Esophagus squamous epithelium (tissue), 5 donors: ENCODE data around the gene TMEM266. TPM values are rescaled to one million over a fixed set of nuclear protein-coding genes. Genes with fewer than 3 reads are reported as not detected.

Source experiments
- DNase-seq: peaks from one replicate; lab custom pipeline; 2025; lab: John Stamatoyannopoulos, UW
- H3K27ac ChIP-seq, 4 donors: fragments of 200-600 bp; sonication (generic); one replicate each; pipeline ENCODE4 v1.5.1; 2016 to 2019; ENCODE audit warnings: mild to moderate bottlenecking in 1 of 4
- H3K27me3 ChIP-seq, 4 donors: fragments of 200-600 bp; sonication (generic); 1 replicate in 3 of 4; 2 replicates in 1 of 4; pipeline versions ENCODE4 v1.5.1 to v1.6.0; 2017 to 2021; ENCODE audit warnings: antibody characterized with exemption in 1 of 4
- H3K36me3 ChIP-seq, 3 donors: fragments of 200-600 bp; sonication (generic); one replicate each; pipeline ENCODE4 v1.5.1; 2016 to 2019
- H3K4me1 ChIP-seq, 3 donors: fragments of 200-600 bp; sonication (generic); one replicate each; pipeline ENCODE4 v1.5.1; 2017 to 2019
- H3K4me3 ChIP-seq, 4 donors: fragments of 200-600 bp; sonication (generic); 1 replicate in 3 of 4; 2 replicates in 1 of 4; pipeline ENCODE4 v1.5.1; 2016 to 2019; ENCODE audit warnings: mild to moderate bottlenecking in 2 of 4, moderate library complexity in 1 of 4
- H3K9me3 ChIP-seq, 3 donors: fragments of 200-600 bp; sonication (generic); one replicate each; pipeline ENCODE4 v1.5.1; 2016 to 2019
- POLR2A ChIP-seq, 4 donors: fragments of 450-650 bp; IDR thresholded peaks; one replicate each; pipeline ENCODE4 v1.6.1; 2017; ENCODE audit warnings: antibody characterized with exemption in 4 of 4, mild to moderate bottlenecking in 4 of 4, moderate library complexity in 3 of 4
- WGBS, 2 donors: methylation state at CpG; one replicate each; pipeline ENCODE4 v1.1.5; 2018; 5-methylcytosine and 5-hydroxymethylcytosine counted together
- intact Hi-C: fragments of 100-400 bp; cut with DNase I; formaldehyde crosslinking; loops from one replicate; pipeline ENCODE4 v1.15.0; 2022
- total RNA-seq, 4 donors: library from RNA; depleted of rRNA; stranded (reverse); fragments of >200 nt; gene quantifications; one replicate each; pipeline ENCODE4 v1.1.0, GENCODE V29; 2016
- TF ChIP-seq, protein P1 (sequence below), 6 experiments: fragments of 450-650 bp in 4 of 6; fragments of 200-600 bp in 2 of 6; sonication (generic) in 2 of 6; IDR thresholded peaks; one replicate each; pipeline ENCODE4 v1.5.1; 2016 to 2019; ENCODE audit warnings: antibody characterized with exemption in 6 of 6, mild to moderate bottlenecking in 4 of 6, moderate library complexity in 4 of 6
- donor health status: DM: yes; HTN: yes; CAD: no.

The TMEM266 gene
- total RNA-seq, 4 donors from 2014 or later, result 0.19 to 0.79 (median 0.29) TPM; not detected in 1

DNA sequence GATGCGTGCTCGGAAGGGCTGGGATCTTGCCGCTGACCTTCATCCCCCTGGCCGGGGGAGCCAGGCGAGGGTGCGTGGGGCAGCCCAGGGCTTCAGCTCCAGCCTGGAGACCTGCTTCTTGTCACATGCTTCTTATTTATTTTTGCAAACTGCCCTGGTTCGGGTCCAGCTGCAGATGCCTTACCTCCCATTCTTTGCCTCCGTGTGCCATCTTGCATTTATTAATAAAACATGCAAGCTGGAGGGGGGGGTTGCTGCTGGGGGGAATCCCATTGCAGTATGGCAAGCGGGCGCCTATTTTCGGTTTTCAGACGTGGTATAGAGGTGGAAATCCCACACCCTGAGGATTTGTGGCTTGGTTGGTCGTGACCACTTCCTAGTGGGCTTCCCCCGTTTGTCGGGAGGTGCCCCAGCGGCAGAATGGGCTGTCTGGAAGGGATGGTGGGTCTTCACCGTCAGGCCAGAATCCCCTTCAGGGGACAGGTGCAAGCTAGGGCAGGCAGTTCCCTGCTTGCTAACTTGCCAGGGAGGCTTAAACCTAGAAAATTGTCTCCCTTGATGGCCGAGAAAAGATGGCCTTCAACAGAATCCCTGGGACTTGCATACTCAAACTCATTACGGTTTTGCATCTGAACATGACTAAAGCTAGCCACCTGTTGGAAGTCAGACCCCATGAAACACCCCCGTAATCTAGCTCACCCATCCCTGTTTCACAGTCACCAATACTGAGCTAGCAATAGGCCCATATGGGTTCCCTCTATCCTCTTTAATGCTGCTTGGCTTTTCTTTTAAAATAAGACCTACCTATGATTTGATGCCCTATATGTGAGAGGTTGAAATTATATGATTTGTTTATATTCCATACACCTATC lies 569 bp downstream of the TMEM266 start:
- TF ChIP-seq, protein P1, sequence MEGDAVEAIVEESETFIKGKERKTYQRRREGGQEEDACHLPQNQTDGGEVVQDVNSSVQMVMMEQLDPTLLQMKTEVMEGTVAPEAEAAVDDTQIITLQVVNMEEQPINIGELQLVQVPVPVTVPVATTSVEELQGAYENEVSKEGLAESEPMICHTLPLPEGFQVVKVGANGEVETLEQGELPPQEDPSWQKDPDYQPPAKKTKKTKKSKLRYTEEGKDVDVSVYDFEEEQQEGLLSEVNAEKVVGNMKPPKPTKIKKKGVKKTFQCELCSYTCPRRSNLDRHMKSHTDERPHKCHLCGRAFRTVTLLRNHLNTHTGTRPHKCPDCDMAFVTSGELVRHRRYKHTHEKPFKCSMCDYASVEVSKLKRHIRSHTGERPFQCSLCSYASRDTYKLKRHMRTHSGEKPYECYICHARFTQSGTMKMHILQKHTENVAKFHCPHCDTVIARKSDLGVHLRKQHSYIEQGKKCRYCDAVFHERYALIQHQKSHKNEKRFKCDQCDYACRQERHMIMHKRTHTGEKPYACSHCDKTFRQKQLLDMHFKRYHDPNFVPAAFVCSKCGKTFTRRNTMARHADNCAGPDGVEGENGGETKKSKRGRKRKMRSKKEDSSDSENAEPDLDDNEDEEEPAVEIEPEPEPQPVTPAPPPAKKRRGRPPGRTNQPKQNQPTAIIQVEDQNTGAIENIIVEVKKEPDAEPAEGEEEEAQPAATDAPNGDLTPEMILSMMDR (IDR thresholded peaks at IDR 0.05), result no peak
- TF ChIP-seq POLR2A (IDR thresholded peaks at IDR 0.05), result no peak
- 35 to 61% methylated on average over 3 to 5 of the region's 20 CpGs for WGBS, 2 donors
- intact Hi-C loops, result no loop called here

DNA sequence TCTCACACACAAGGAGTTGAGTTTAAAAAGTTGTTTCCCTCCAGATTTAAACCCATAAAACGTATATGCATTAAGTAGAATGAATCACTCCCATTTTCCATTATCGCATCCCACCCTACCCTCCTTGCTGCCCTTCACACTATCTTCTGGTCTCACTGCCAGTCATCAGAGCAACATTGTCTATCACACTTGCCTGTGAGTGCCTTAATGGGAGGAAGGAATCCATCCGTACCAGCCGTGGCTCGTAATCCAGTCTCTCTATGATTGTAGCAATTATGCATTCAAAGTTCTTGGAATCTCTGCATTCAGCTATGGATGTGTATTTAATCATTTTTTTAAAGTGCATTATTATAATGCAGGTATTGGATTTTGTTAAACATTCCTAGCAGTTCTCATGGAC lies 1.9 kb downstream of the TMEM266 start:
- Histone ChIP-seq H3K27ac (no peak overlapping the region), H3K9me3 (no peaks in the 10 kb centered on the region), H3K4me3 (no peak overlapping the region), H3K4me1 (peaks cover 12 to 28% (median 18%) of the 10 kb centered on the region in 3 donors), H3K27me3 (peaks cover 0 to 65% (median 0%) of the 10 kb centered on the region in 4 donors), H3K36me3 (no peaks in the 10 kb centered on the region)
- intact Hi-C loops, result no loop called here
- DNase-seq, result no peak
- no peak for TF ChIP-seq POLR2A (IDR thresholded peaks at IDR 0.05)
- TF ChIP-seq, protein P1 (IDR thresholded peaks at IDR 0.05), result no peak
- WGBS, 2 donors, result 85 to 88% methylated on average over 5 of the region's 5 CpGs

More for the DNA sequence above, 569 bp downstream of the TMEM266 start:
- Histone ChIP-seq H3K4me3 (peak overlapping the region; percentile 57 to 77 (median 61)), H3K4me1 (peaks cover 12 to 30% (median 18%) of the 10 kb centered on the region in 3 donors), H3K36me3 (no peaks in the 10 kb centered on the region), H3K27me3 (peaks cover 0 to 64% (median 0%) of the 10 kb centered on the region in 4 donors), H3K9me3 (no peaks in the 10 kb centered on the region), H3K27ac (no peak overlapping the region)
- DNase-seq, result no peak

DNA sequence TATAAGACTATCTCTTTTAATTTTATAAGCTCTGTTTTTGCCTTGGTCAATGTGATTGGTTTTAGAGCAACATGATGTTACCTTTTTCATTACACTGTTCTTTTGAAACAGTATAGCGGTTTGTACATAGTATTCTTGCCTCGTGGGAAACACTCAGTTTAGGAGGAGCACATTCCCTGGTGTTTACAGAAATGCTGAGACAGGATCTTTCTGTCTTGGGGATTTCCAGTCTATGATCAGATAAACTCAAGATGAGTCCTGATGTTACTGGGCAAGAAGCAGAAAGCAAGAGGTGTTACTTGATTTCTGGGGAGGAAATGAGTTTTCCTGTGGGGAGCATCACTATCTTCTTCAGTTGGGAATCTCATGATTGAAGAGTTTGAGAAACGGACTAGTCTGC lies 2.5 kb downstream of the TMEM266 start:
- peaks cover 12 to 22% (median 18%) of the 10 kb centered on the region in 3 donors for H3K4me1 ChIP-seq
- no peaks in the 10 kb centered on the region for H3K9me3 ChIP-seq
- no peaks in the 10 kb centered on the region for H3K36me3 ChIP-seq
- no peak overlapping the region for H3K27ac ChIP-seq
- 32 to 36% methylated on average over 3 of the region's 3 CpGs for WGBS, 2 donors
- intact Hi-C loops, result no loop called here
- H3K4me3 ChIP-seq, result no peak overlapping the region
- no peak for DNase-seq
- H3K27me3 ChIP-seq, result peaks cover 0 to 65% (median 0%) of the 10 kb centered on the region in 4 donors
- TF ChIP-seq, protein P1 (IDR thresholded peaks at IDR 0.05), result no peak
- no peak for TF ChIP-seq POLR2A (IDR thresholded peaks at IDR 0.05)

DNA sequence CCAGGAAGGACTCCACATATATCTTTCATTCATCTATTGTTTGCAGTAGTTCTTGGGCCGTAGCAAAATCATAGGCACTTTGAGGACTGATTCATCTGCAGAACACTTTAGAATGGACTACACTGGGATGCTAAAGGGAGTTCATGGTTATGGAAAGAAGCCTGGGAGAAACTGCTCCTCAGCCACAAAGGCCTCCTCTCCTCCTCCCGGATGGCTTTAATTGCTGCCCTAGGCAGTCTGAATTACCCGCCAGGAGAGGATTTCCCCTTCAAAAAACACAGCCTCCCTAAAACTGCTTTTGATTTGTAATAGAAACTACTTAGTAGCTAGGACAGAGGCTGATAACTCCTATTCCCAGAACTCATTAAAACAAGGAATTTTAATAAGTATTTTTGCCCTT lies 4.6 kb downstream of the TMEM266 start:
- H3K4me3 ChIP-seq, result no peak overlapping the region
- TF ChIP-seq, protein P1 (IDR thresholded peaks at IDR 0.05), result no peak
- no peak for TF ChIP-seq POLR2A (IDR thresholded peaks at IDR 0.05)
- peaks cover 5 to 9% (median 9%) of the 10 kb centered on the region in 3 donors for H3K4me1 ChIP-seq
- 46 to 80% methylated on average over 3 of the region's 3 CpGs for WGBS, 2 donors
- H3K36me3 ChIP-seq, result no peaks in the 10 kb centered on the region
- no peak for DNase-seq
- no peak overlapping the region for H3K27ac ChIP-seq
- H3K9me3 ChIP-seq, result no peaks in the 10 kb centered on the region
- H3K27me3 ChIP-seq, result peaks cover 0 to 53% (median 0%) of the 10 kb centered on the region in 4 donors
- intact Hi-C loops, result no loop called here

DNA sequence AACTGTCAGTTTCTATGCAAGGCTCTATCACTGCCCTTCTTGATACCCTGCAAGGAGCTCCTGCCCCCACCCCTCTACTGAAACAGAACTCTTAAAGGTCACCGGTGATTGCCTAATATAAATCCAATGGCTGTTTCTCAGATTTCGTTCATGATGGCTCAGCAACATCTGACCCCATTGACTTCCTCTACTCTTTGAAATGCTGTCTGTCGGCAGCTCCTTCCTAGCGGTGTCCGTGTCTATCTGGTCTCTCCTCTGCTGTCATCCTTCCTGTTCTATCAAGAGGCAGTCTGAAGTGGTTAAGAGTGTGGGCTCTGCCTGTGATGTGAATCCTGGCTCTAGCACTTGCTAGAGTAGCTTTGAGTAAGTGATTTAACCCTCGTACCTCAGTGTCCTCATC lies 5.5 kb downstream of the TMEM266 start:
- H3K36me3 ChIP-seq, result no peaks in the 10 kb centered on the region
- intact Hi-C loops, result no loop called here
- DNase-seq, result no peak
- no peak overlapping the region for H3K4me3 ChIP-seq
- H3K4me1 ChIP-seq, result peaks cover 2 to 3% (median 3%) of the 10 kb centered on the region in 3 donors
- H3K27ac ChIP-seq, result no peak overlapping the region
- H3K9me3 ChIP-seq, result no peaks in the 10 kb centered on the region
- H3K27me3 ChIP-seq, result peaks cover 0 to 46% (median 0%) of the 10 kb centered on the region in 4 donors
- TF ChIP-seq, protein P1 (IDR thresholded peaks at IDR 0.05), result no peak
- TF ChIP-seq POLR2A (IDR thresholded peaks at IDR 0.05), result no peak
- 43 to 67% methylated on average over 6 of the region's 6 CpGs for WGBS, 2 donors
